Measurements from ENCODE around the gene ESRRB.
"Not testable (repeated sequence)": the region's sequence is repeated elsewhere in the genome, so short reads cannot be mapped to it uniquely, and the experiment has no call there.

The ESRRB gene

DNA sequence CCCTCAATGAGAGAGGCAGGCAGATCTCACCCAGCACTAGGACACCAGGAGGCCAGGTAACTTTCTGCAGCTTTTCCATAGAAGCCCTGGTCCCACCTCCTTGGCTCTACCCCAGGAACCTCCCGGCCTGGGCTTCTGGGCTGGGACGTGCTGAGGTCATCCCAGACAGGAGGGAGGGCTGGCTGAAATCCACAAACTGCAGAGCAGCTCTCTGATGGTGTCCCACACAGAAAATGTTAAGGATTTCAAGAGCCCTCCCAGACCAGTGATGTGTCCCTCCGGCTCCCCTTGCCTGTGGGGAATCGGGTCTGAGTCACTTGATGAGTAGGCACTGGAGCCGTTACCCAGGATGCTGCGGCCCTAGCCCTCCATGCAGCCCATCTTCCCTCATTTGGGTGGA lies 124.1 kb downstream of the ESRRB start:
- Mint-ChIP-seq H3K27ac (no peak overlapping the region), H3K36me3 (no peaks in the 10 kb centered on the region), H3K4me1 (ENCODE audit: low read depth) (no peaks in the 10 kb centered on the region), H3K4me3 (no peak overlapping the region), H3K27me3 (peaks cover 2% of the 10 kb centered on the region), H3K9me3 (ENCODE audit: low read depth) (no peaks in the 10 kb centered on the region)

DNA sequence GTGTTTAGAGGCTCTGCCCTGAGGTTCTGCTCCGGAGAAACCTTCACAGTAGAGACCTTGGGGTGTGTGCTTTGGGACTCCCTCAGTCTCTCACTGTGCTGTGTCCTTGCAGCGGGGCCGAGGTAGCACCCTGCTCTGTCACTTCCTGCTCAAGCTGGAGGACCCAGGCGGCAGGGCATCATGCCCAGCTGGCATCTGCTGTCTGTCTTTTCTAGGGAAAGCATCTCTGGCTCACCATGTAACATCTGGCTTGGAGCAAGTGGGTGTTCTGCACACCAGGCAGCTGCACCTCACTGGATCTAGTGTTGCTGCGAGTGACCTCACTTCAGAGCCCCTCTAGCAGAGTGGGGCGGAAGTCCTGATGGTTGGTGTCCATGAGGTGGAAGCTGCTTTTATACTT lies 124.5 kb downstream of the ESRRB start:
- peaks cover 2% of the 10 kb centered on the region for H3K27me3 Mint-ChIP-seq
- no peak overlapping the region for H3K4me3 Mint-ChIP-seq
- H3K4me1 Mint-ChIP-seq (ENCODE audit: low read depth), result no peaks in the 10 kb centered on the region
- no peaks in the 10 kb centered on the region for H3K9me3 Mint-ChIP-seq (ENCODE audit: low read depth)
- no peak overlapping the region for H3K27ac Mint-ChIP-seq
- no peaks in the 10 kb centered on the region for H3K36me3 Mint-ChIP-seq

DNA sequence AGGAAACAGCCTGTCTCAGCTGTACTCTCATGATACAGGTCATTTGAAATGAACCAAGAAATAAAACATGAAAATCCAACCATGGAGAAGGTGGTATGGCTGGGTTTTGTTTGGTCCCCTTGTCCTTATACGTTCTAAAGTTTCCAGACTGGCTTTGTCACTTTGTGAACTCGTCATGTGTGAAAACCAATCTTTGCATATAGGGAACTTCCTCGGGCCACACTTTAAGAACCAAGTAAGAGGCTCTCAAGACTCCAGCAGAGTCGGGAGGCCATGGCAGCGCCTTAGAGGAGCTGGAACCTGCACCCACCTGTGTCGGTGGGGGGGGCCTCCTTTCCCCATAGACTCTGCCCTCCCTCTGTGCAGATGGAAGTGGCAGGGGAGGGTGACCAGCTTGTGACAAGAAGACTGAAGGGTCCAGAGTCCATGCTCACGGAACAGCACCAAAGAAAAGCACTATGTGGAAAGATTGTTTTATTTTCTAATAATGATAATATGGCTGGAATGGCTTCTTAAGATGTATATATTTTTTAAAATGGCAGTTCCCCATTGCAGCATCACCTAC lies 125.3 kb downstream of the ESRRB start:
- Mint-ChIP-seq H3K27me3 (peaks cover 4% of the 10 kb centered on the region), H3K4me1 (ENCODE audit: low read depth) (no peaks in the 10 kb centered on the region), H3K27ac (no peak overlapping the region), H3K36me3 (no peaks in the 10 kb centered on the region), H3K4me3 (no peak overlapping the region), H3K9me3 (ENCODE audit: low read depth) (no peaks in the 10 kb centered on the region)

DNA sequence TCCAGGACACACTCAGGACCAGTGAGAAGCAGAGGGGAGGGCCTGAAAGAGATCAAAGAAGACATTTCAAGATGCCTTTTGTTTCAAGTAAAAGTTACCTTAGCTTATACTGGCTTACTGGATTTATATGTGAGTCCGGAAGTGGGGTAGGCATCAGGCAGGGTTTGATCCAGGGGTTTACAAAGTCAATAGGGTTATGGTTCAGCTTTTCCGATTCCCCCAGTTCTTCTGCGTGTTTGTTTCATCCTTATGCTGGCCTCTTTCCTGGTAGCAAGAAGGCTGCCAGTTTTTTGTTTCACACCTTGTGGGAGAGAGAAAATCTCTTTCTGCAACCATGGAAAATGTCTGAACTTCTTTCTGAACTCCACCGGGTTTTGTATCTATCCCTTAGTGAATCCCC lies 126.3 kb downstream of the ESRRB start:
- H3K9me3 Mint-ChIP-seq (ENCODE audit: low read depth), result no peaks in the 10 kb centered on the region
- no peak overlapping the region for H3K27ac Mint-ChIP-seq
- H3K4me1 Mint-ChIP-seq (ENCODE audit: low read depth), result no peaks in the 10 kb centered on the region
- no peaks in the 10 kb centered on the region for H3K36me3 Mint-ChIP-seq
- H3K4me3 Mint-ChIP-seq, result no peak overlapping the region
- peaks cover 8% of the 10 kb centered on the region for H3K27me3 Mint-ChIP-seq

DNA sequence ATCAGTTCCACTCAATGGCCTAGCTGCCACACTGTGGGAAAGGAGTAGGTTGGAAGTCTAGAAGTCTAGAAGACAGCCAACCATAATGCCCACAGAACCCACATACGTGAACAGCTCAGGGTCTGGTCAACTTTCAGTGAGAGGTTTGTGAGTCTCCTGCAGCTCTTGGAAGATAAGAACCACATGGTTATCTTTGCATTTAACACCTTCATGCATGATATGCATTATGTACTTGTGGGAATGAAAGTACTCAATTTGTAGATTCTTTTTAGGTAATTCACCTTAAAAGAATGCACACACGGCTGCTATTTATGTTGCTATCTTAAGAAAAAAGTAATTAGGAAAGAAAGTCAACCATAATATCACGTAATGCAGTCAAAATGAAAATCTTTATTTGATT lies 126.7 kb downstream of the ESRRB start:
- H3K4me3 Mint-ChIP-seq, result no peak overlapping the region
- H3K36me3 Mint-ChIP-seq, result no peaks in the 10 kb centered on the region
- H3K27ac Mint-ChIP-seq, result no peak overlapping the region
- H3K27me3 Mint-ChIP-seq, result peaks cover 8% of the 10 kb centered on the region
- H3K9me3 Mint-ChIP-seq (ENCODE audit: low read depth), result no peaks in the 10 kb centered on the region
- no peaks in the 10 kb centered on the region for H3K4me1 Mint-ChIP-seq (ENCODE audit: low read depth)

DNA sequence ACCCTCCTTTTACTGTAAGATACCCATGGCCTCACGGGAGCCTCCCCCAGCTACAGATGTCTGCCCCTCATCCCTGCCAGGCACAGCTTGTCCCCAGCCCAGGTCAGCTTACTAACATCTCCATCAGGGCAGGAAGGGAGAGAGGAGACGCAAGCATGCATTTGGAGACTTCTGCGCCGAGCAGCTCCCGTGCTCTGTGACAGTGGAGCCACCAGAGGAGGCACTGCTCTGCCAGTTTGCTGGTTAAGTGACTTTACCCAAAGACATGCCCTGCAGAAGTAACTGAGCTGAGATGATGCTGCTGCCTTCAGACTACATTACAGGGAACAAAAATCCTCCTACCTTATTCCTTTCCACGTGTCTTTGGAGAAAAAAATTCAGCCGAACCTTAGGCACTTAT lies 133.4 kb downstream of the ESRRB start:
- H3K9me3 Mint-ChIP-seq (ENCODE audit: low read depth), result no peaks in the 10 kb centered on the region
- peaks cover 26% of the 10 kb centered on the region for H3K27me3 Mint-ChIP-seq
- H3K4me1 Mint-ChIP-seq (ENCODE audit: low read depth), result no peaks in the 10 kb centered on the region
- no peaks in the 10 kb centered on the region for H3K36me3 Mint-ChIP-seq
- no peak overlapping the region for H3K27ac Mint-ChIP-seq
- no peak overlapping the region for H3K4me3 Mint-ChIP-seq

DNA sequence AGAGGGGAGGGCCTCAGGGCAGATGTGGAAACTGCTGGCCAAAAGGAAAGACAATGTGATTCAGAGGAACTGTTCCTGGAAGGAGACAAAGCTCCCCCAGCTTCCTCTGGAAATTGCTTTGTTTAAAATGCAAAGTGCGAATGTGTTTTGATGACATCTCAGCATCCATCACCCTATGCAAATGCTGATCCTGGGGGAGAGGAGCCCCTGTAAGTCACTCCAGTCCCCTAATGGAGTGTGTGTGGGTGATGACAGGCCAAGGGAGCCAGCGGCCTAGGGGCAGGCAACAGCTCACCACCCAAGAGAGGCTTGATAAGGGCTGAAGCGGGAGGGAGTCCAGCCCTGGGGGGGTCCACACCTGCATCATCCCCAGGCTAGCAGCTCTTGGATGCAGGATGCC lies 134.2 kb downstream of the ESRRB start:
- H3K4me3 Mint-ChIP-seq, result no peak overlapping the region
- no peak overlapping the region for H3K27ac Mint-ChIP-seq
- H3K27me3 Mint-ChIP-seq, result peaks cover 24% of the 10 kb centered on the region
- no peaks in the 10 kb centered on the region for H3K9me3 Mint-ChIP-seq (ENCODE audit: low read depth)
- H3K36me3 Mint-ChIP-seq, result no peaks in the 10 kb centered on the region
- no peaks in the 10 kb centered on the region for H3K4me1 Mint-ChIP-seq (ENCODE audit: low read depth)

DNA sequence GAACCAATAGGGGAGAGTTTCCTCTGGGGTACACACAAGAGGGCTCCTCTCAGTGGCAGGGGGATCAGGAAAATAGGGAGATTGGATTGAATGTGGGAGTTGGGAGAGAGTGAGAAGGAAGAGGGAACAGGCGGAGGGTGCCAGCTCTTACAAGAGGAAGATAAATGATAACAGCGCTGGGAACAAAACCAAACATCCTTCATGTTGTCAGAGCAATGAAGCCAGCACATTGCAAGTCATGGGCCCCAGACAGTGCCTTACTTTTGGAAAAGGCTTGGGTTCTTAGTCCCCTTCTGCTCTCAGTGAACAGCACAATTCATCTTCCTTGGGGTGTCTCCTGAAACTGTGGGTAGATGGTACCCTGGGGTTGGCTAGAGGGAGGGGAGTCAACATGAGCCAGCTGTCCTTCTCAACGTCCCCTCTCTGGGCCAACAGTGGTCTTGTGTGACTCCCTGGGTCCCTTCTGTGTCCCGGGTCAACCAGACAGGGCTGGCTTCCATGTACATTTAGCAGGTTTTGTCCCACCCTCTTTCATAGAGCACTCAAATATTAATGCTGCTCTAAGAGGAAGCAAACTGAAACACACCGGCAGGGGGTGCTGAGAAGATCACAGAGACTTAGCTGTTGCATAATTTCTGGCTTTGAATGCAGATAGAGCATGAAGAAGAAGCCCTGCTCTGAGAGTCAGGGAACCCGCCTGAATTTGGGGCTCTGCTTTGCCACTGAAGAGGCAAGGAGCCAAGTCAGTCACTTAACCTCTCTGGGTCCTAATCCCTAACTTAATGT lies 138.5 kb downstream of the ESRRB start:
- no peak overlapping the region for H3K27ac Mint-ChIP-seq
- no peak overlapping the region for H3K4me3 Mint-ChIP-seq
- no peaks in the 10 kb centered on the region for H3K4me1 Mint-ChIP-seq (ENCODE audit: low read depth)
- H3K36me3 Mint-ChIP-seq, result no peaks in the 10 kb centered on the region
- H3K9me3 Mint-ChIP-seq (ENCODE audit: low read depth), result no peaks in the 10 kb centered on the region
- H3K27me3 Mint-ChIP-seq, result peaks cover 14% of the 10 kb centered on the region

DNA sequence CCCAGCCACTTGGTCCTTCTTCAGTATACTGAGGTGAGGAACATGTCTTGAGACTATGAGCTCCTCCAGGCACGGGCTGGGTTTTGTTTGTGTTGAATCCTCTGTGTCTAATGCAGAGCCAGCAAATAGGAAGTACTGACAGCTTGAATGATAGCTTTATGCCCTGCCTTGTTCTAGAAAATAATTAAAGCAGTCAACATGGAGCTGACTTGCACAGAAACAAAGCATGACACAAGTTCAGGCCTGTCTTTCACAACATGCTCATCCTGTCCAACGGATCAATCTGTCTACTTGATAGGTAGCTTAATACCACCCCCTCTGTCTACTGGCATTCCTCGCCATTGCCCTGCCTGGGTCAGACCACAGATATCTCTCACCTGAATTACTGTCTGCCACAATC lies 140.9 kb downstream of the ESRRB start:
- Mint-ChIP-seq H3K27me3 (peaks cover 14% of the 10 kb centered on the region), H3K36me3 (no peaks in the 10 kb centered on the region), H3K4me3 (no peak overlapping the region), H3K27ac (no peak overlapping the region), H3K4me1 (ENCODE audit: low read depth) (no peaks in the 10 kb centered on the region), H3K9me3 (ENCODE audit: low read depth) (peaks cover 7% of the 10 kb centered on the region)

DNA sequence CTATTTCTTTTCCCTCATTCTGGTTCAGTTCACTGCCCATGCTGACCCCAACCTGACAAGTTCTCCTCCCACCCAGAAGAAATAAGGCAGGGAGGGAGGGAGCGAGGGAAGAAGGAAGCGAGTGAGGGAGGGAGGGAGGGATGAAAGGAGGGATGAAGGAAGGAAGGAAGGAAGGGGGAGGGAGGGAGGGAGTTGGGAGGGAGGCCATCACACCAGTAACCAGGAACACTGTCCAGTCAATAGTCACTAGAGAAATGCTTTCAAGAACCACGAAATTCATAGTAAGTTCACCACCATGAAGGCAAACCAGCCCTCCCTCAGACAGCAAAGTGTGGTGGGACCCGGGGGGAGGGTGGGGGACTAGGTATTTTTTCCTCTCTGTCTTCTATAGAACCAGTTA lies 142.4 kb downstream of the ESRRB start:
- Mint-ChIP-seq H3K27ac (no peak overlapping the region), H3K27me3 (peaks cover 12% of the 10 kb centered on the region), H3K9me3 (ENCODE audit: low read depth) (peaks cover 13% of the 10 kb centered on the region), H3K36me3 (peaks cover 2% of the 10 kb centered on the region), H3K4me1 (ENCODE audit: low read depth) (no peaks in the 10 kb centered on the region), H3K4me3 (no peak overlapping the region)

DNA sequence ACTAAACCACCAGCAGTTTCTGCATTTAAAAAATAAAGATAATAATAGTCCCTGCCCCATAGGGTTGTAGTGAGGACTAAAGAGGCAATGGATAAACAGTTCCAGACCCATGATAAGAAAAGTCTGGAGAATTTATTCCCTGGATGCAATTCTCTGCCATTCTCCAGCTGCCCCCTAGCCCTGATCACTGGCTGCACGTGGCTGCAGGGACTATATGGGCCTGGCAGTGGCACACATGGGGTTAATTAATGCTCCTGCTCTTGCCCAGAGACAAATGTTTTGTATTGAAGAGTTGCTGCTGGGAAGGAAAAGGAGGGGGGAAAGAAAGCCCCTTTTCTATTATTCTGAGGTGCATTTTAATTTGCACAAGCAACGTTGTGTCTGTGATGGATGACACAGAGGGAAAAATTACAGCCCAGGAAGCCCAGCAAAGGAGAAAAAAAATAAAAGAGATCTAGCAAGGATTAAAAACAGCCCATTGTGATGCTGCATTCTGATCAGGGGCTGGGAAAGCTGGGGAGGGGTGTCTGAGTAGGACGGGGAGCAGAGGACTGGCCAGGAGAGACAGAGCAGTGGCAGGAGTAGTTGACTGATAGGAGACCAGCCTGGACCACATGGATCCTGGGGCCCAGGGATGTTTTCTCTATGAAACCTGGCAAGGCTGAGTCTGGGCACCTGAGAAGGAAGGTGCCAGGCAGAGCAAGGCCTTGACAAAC lies 149.3 kb downstream of the ESRRB start:
- H3K27me3 Mint-ChIP-seq, result peaks cover 11% of the 10 kb centered on the region

DNA sequence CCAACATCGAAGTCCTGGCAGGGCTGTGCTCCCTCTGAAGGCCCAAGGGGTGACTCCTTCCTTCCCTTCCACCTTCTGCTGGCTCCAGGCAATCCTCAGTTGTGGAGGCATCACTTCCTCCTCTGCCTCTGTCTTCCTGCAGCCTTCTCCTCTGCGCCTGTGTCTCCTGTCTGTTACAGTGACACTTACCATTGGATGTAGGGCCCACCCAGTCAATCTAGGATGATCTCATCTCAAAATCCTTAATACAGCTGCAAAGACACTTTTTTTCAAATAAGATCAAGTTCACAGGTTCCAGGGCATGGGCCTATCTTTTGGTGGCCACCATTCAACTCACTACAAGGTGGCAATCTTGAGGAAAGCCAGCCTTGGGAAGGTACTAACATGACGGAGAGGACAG lies 155.1 kb downstream of the ESRRB start:
- Mint-ChIP-seq H3K27ac (no peak overlapping the region), H3K27me3 (peaks cover 8% of the 10 kb centered on the region)

More for the DNA sequence above, 149.3 kb downstream of the ESRRB start:
- Mint-ChIP-seq H3K27ac (no peak overlapping the region), H3K4me1 (ENCODE audit: low read depth) (no peaks in the 10 kb centered on the region), H3K9me3 (ENCODE audit: low read depth) (peaks cover 13% of the 10 kb centered on the region), H3K36me3 (peaks cover 2% of the 10 kb centered on the region), H3K4me3 (no peak overlapping the region)

DNA sequence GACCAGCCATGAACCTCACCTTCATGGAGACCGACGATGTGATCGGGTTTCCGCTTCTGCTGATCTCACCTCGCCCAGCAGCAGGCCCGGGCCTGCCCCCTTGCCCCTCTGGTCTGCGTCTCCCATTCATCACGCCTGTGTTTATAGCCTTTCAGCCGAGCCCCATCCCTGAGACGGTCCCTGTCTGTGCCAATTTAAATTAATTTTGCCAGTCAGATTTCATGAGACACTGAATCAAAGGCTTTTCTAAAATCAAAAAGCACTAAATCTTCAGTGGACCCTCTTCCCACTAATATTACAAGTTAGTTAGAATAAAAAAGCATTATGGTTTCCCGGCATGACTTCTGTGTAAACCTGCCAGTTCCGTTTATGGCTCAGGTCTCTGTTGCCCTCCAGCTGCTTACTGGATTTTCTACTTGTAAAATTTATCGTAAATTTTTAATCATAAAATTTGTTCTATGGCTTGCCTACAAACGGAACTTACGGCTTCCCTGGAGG lies 155.9 kb downstream of the ESRRB start:
- H3K9me3 Mint-ChIP-seq (ENCODE audit: low read depth), result no peaks in the 10 kb centered on the region
- peaks cover 8% of the 10 kb centered on the region for H3K27me3 Mint-ChIP-seq
- H3K27ac Mint-ChIP-seq, result no peak overlapping the region
- H3K4me1 Mint-ChIP-seq (ENCODE audit: low read depth), result no peaks in the 10 kb centered on the region
- H3K36me3 Mint-ChIP-seq, result no peaks in the 10 kb centered on the region
- H3K4me3 Mint-ChIP-seq, result no peak overlapping the region

More for the DNA sequence above, 155.1 kb downstream of the ESRRB start:
- no peaks in the 10 kb centered on the region for H3K36me3 Mint-ChIP-seq
- no peaks in the 10 kb centered on the region for H3K9me3 Mint-ChIP-seq (ENCODE audit: low read depth)
- no peaks in the 10 kb centered on the region for H3K4me1 Mint-ChIP-seq (ENCODE audit: low read depth)
- H3K4me3 Mint-ChIP-seq, result no peak overlapping the region

DNA sequence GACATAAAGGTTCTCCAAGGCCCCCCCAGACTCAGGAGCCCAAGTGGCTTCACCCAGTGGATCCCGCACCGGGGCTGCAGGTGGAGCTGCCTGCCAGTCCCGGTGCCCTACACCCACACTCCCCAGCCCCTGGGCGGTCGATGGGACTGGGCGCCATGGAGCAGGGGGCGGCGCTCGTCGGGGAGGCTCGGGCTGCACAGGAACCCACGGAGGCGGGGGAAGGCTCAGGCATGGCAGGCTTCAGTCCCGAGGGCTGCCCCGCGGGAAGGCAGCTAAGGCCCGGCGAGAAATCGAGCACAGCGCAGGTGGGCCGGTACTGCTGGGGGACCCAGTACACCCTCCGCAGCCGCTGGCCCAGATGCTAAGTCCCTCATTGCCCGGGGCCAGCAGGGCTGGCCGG lies 160.7 kb downstream of the ESRRB start:
- not testable (repeated sequence) for H3K36me3 Mint-ChIP-seq; H3K27ac Mint-ChIP-seq; H3K4me1 Mint-ChIP-seq (ENCODE audit: low read depth); H3K27me3 Mint-ChIP-seq; H3K9me3 Mint-ChIP-seq (ENCODE audit: low read depth); H3K4me3 Mint-ChIP-seq

DNA sequence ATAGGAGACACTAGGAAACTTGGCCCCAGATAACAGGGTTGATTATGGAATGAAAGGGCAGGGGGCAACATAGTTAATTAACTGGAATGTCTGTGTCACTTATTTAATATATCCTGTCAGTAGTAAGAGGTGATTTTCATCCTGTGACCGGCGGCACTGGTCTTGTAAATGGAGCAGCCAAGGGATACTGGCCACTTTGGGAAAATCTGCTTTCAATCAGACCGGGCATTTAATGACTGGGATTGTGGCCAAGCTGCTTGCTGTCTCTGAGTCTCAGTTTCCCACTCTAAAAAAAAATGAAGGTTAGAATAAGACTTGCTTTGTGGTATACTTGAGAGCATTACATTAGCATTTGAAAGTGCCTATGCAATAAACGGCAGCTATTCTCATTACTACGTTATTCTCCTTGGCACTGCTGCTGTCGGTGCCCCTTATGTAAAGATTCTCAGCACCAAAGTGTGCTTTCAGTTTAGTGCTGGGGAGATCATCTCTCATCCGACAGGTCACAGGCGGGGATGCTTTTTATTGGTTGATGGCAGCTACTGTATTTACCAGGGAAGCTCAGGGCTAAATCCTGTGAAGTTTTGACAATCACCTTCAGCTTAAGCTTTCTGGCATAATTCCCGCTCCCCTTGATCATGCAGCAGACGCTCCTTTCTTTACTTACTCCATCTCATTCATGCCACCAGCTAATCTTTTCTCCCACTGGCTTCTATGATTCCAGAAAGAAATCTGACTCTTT lies 162.1 kb downstream of the ESRRB start:
- no peaks in the 10 kb centered on the region for H3K9me3 Mint-ChIP-seq (ENCODE audit: low read depth)
- no peak overlapping the region for H3K4me3 Mint-ChIP-seq
- H3K27me3 Mint-ChIP-seq, result peaks cover 7% of the 10 kb centered on the region
- no peaks in the 10 kb centered on the region for H3K36me3 Mint-ChIP-seq
- no peak overlapping the region for H3K27ac Mint-ChIP-seq
- peaks cover 3% of the 10 kb centered on the region for H3K4me1 Mint-ChIP-seq (ENCODE audit: low read depth)

Data from activated naive CD8-positive, alpha-beta T cell (primary cell).